Activated naive CD8-positive, alpha-beta T cell treated with anti-CD3 and anti-CD28 coated beads for 36 hours (primary cell): Measurements from ENCODE around the gene ADGRA3. TPM values are rescaled to one million over a fixed set of nuclear protein-coding genes. Genes with fewer than 3 reads are reported as not detected.

Experiments used
- DNase-seq: peaks from one replicate; pipeline ENCODE4 v3.0.0; 2021
- H3K27ac Mint-ChIP-seq: one replicate; pipeline ENCODE4 v1.8.0; 2022; ENCODE audit warnings: mild to moderate bottlenecking, moderate library complexity, mixed read lengths
- H3K27me3 Mint-ChIP-seq: one replicate; pipeline ENCODE4 v1.8.0; 2022; ENCODE audit warnings: mild to moderate bottlenecking, mixed read lengths
- H3K36me3 Mint-ChIP-seq: one replicate; pipeline ENCODE4 v1.8.0; 2021; ENCODE audit warnings: mild to moderate bottlenecking, mixed read lengths
- H3K4me1 Mint-ChIP-seq: one replicate; pipeline ENCODE4 v1.8.0; 2021; ENCODE audit warnings: mixed read lengths
- H3K4me3 Mint-ChIP-seq: one replicate; pipeline ENCODE4 v1.8.0; 2022; ENCODE audit warnings: mild to moderate bottlenecking, moderate library complexity, mixed read lengths
- H3K9me3 Mint-ChIP-seq: one replicate; pipeline ENCODE4 v1.8.0; 2022; ENCODE audit warnings: mixed read lengths
- total RNA-seq, 2 experiments: library from RNA; stranded (reverse); gene quantifications; one replicate each; pipeline ENCODE4 v1.2.3, GENCODE V29; 2021

ADGRA3 gene
- total RNA-seq, 2 experiments from 2014 or later = 12.0 to 13.8 TPM

GRCh38 chr4:22500128-22500611 lies 15.7 kb downstream of the ADGRA3 start:
- Mint-ChIP-seq H3K4me3 (no peak overlapping the region), H3K36me3 (peaks cover 14% of the 10 kb centered on the region)

GRCh38 chr4:22498866-22499265 lies 17.0 kb downstream of the ADGRA3 start:
- no peak overlapping the region for H3K4me3 Mint-ChIP-seq
- H3K27me3 Mint-ChIP-seq = no peaks in the 10 kb centered on the region
- no peaks in the 10 kb centered on the region for H3K9me3 Mint-ChIP-seq
- no peak for DNase-seq
- no peak overlapping the region for H3K27ac Mint-ChIP-seq
- H3K4me1 Mint-ChIP-seq = peaks cover 18% of the 10 kb centered on the region
- peaks cover 15% of the 10 kb centered on the region for H3K36me3 Mint-ChIP-seq

More at GRCh38 chr4:22500128-22500611, 15.7 kb downstream of the ADGRA3 start:
- no peak for DNase-seq
- Mint-ChIP-seq H3K4me1 (peaks cover 23% of the 10 kb centered on the region), H3K9me3 (no peaks in the 10 kb centered on the region), H3K27ac (no peak overlapping the region), H3K27me3 (no peaks in the 10 kb centered on the region)

- Mint-ChIP-seq H3K9me3 (no peaks in the 10 kb centered on the region), H3K36me3 (peaks cover 17% of the 10 kb centered on the region), H3K27me3 (no peaks in the 10 kb centered on the region), H3K4me1 (peaks cover 11% of the 10 kb centered on the region), H3K4me3 (no peak overlapping the region), H3K27ac (no peak overlapping the region)
- no peak for DNase-seq
Measured at GRCh38 chr4:22496165-22496813, 19.6 kb downstream of the ADGRA3 start.

- Mint-ChIP-seq H3K27ac (no peak overlapping the region), H3K36me3 (peaks cover 18% of the 10 kb centered on the region), H3K27me3 (no peaks in the 10 kb centered on the region), H3K9me3 (no peaks in the 10 kb centered on the region), H3K4me1 (peaks cover 2% of the 10 kb centered on the region), H3K4me3 (no peak overlapping the region)
- DNase-seq = no peak
Measured at GRCh38 chr4:22493523-22493922, 22.3 kb downstream of the ADGRA3 start.

- no peaks in the 10 kb centered on the region for H3K9me3 Mint-ChIP-seq
- H3K4me1 Mint-ChIP-seq = peaks cover 2% of the 10 kb centered on the region
- DNase-seq = no peak
- H3K4me3 Mint-ChIP-seq = no peak overlapping the region
- H3K27me3 Mint-ChIP-seq = no peaks in the 10 kb centered on the region
- H3K27ac Mint-ChIP-seq = no peak overlapping the region
- H3K36me3 Mint-ChIP-seq = peaks cover 18% of the 10 kb centered on the region
Measured at GRCh38 chr4:22492987-22493386, 22.9 kb downstream of the ADGRA3 start.

- Mint-ChIP-seq H3K27ac (no peak overlapping the region), H3K27me3 (no peaks in the 10 kb centered on the region), H3K9me3 (no peaks in the 10 kb centered on the region), H3K36me3 (peaks cover 17% of the 10 kb centered on the region), H3K4me3 (no peak overlapping the region), H3K4me1 (peaks cover 2% of the 10 kb centered on the region)
- DNase-seq = no peak
Measured at GRCh38 chr4:22491939-22492338, 23.9 kb downstream of the ADGRA3 start.

- H3K36me3 Mint-ChIP-seq = peaks cover 11% of the 10 kb centered on the region
- H3K27me3 Mint-ChIP-seq = no peaks in the 10 kb centered on the region
- no peaks in the 10 kb centered on the region for H3K9me3 Mint-ChIP-seq
- H3K4me3 Mint-ChIP-seq = no peak overlapping the region
- H3K4me1 Mint-ChIP-seq = no peaks in the 10 kb centered on the region
- no peak for DNase-seq
- H3K27ac Mint-ChIP-seq = no peak overlapping the region
Measured at GRCh38 chr4:22490718-22491315, 25.0 kb downstream of the ADGRA3 start.

- DNase-seq = no peak
- H3K27ac Mint-ChIP-seq = no peak overlapping the region
- no peaks in the 10 kb centered on the region for H3K9me3 Mint-ChIP-seq
- H3K4me1 Mint-ChIP-seq = peaks cover 12% of the 10 kb centered on the region
- H3K27me3 Mint-ChIP-seq = no peaks in the 10 kb centered on the region
- H3K36me3 Mint-ChIP-seq = peaks cover 16% of the 10 kb centered on the region
- H3K4me3 Mint-ChIP-seq = no peak overlapping the region
Measured at GRCh38 chr4:22488106-22488505, 27.8 kb downstream of the ADGRA3 start.

GRCh38 chr4:22487328-22487727 lies 28.5 kb downstream of the ADGRA3 start:
- Mint-ChIP-seq H3K27me3 (no peaks in the 10 kb centered on the region), H3K4me3 (no peak overlapping the region), H3K36me3 (peaks cover 20% of the 10 kb centered on the region), H3K9me3 (no peaks in the 10 kb centered on the region), H3K4me1 (peaks cover 12% of the 10 kb centered on the region), H3K27ac (no peak overlapping the region)
- no peak for DNase-seq

- H3K4me1 Mint-ChIP-seq = peaks cover 13% of the 10 kb centered on the region
- H3K9me3 Mint-ChIP-seq = no peaks in the 10 kb centered on the region
- DNase-seq = no peak
- no peak overlapping the region for H3K27ac Mint-ChIP-seq
- no peak overlapping the region for H3K4me3 Mint-ChIP-seq
- H3K27me3 Mint-ChIP-seq = no peaks in the 10 kb centered on the region
- H3K36me3 Mint-ChIP-seq = peaks cover 18% of the 10 kb centered on the region
Measured at GRCh38 chr4:22486276-22486675, 29.6 kb downstream of the ADGRA3 start.

- H3K4me3 Mint-ChIP-seq = no peak overlapping the region
- no peak overlapping the region for H3K27ac Mint-ChIP-seq
- no peaks in the 10 kb centered on the region for H3K27me3 Mint-ChIP-seq
Measured at GRCh38 chr4:22485737-22486136, 30.1 kb downstream of the ADGRA3 start.

GRCh38 chr4:22483551-22483981 lies 32.3 kb downstream of the ADGRA3 start:
- no peaks in the 10 kb centered on the region for H3K27me3 Mint-ChIP-seq
- peaks cover 13% of the 10 kb centered on the region for H3K36me3 Mint-ChIP-seq
- no peak overlapping the region for H3K4me3 Mint-ChIP-seq
- no peaks in the 10 kb centered on the region for H3K9me3 Mint-ChIP-seq
- no peak overlapping the region for H3K27ac Mint-ChIP-seq
- DNase-seq = no peak
- peaks cover 21% of the 10 kb centered on the region for H3K4me1 Mint-ChIP-seq

More at GRCh38 chr4:22485737-22486136, 30.1 kb downstream of the ADGRA3 start:
- Mint-ChIP-seq H3K36me3 (peaks cover 17% of the 10 kb centered on the region), H3K4me1 (peaks cover 19% of the 10 kb centered on the region), H3K9me3 (no peaks in the 10 kb centered on the region)
- DNase-seq = no peak

GRCh38 chr4:22482250-22483127 lies 33.4 kb downstream of the ADGRA3 start:
- H3K27ac Mint-ChIP-seq = no peak overlapping the region
- H3K4me1 Mint-ChIP-seq = peaks cover 26% of the 10 kb centered on the region
- H3K27me3 Mint-ChIP-seq = no peaks in the 10 kb centered on the region
- H3K9me3 Mint-ChIP-seq = no peaks in the 10 kb centered on the region
- peaks cover 16% of the 10 kb centered on the region for H3K36me3 Mint-ChIP-seq
- H3K4me3 Mint-ChIP-seq = no peak overlapping the region
- no peak for DNase-seq

GRCh38 chr4:22480675-22481327 lies 35.1 kb downstream of the ADGRA3 start:
- H3K27me3 Mint-ChIP-seq = no peaks in the 10 kb centered on the region
- H3K9me3 Mint-ChIP-seq = no peaks in the 10 kb centered on the region
- H3K4me1 Mint-ChIP-seq = peaks cover 26% of the 10 kb centered on the region
- peaks cover 17% of the 10 kb centered on the region for H3K36me3 Mint-ChIP-seq
- no peak overlapping the region for H3K27ac Mint-ChIP-seq
- DNase-seq = no peak
- no peak overlapping the region for H3K4me3 Mint-ChIP-seq

- H3K36me3 Mint-ChIP-seq = peaks cover 13% of the 10 kb centered on the region
- no peaks in the 10 kb centered on the region for H3K27me3 Mint-ChIP-seq
- H3K4me1 Mint-ChIP-seq = peaks cover 13% of the 10 kb centered on the region
- no peaks in the 10 kb centered on the region for H3K9me3 Mint-ChIP-seq
- DNase-seq = no peak
- H3K4me3 Mint-ChIP-seq = no peak overlapping the region
- H3K27ac Mint-ChIP-seq = no peak overlapping the region
Measured at GRCh38 chr4:22478426-22478825, 37.4 kb downstream of the ADGRA3 start.
